ENCODE measurements around the gene SLC9A9. TPM values are rescaled to one million over a fixed set of nuclear protein-coding genes. Genes with fewer than 3 reads are reported as not detected.

The SLC9A9 gene
- total RNA-seq, 1 donor from 2014 or later, result 3.0 TPM

DNA sequence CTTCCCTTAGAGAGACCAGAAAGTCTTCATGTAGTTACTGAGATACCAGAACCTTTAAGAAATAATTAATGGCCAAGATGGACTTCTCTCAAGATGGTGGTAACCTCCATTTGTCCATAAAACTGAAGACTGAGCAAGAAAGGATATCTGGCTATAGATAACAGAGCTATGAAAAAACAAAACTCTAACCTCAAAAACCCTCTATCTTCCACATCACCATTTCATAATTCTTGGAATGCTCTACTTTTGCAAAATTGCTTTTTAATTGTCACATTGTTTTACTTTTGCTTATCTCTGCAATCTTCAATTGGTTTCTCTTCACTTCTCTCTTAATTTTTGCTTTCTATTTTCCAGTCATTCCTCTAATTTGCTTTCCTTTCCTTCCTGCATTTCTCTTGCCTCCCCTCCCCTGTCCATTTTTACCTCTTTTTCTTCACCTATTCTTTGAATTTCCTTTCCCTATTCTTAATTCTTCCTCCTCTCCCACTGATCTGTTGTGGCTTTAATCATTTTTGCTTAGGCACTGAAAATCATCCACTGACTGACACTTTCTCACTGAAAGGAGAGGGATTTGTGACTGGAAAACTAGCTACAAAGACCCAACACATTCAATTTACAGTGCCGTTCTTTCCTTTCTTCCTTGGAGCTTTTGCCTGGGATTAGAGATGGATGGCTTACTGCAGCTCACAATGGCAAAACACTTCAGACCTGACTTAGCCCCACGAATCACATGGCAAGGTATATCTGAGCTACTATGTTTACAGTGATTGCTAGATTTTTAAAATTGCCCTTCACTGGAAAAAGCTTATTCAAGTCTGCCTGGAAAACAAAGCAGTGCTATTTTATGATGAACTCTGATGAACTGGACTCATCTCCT, 485.9 kb downstream of the SLC9A9 start:
- Histone ChIP-seq H3K27me3 (ENCODE audit: control insufficient read depth, insufficient read depth, low read length) (no peaks in the 10 kb centered on the region), H3K36me3 (ENCODE audit: control insufficient read depth, insufficient read depth, low read length) (no peaks in the 10 kb centered on the region), H3K4me3 (ENCODE audit: low read depth, low read length) (no peak overlapping the region)
- TF ChIP-seq CTCF (IDR thresholded peaks at IDR 0.05; ENCODE audit: insufficient read depth, low read length, poor library complexity, severe bottlenecking), result no peak
- no peak for DNase-seq (ENCODE audit: low read depth)

GRCh38 chr3:143361589-143361988, 486.7 kb downstream of the SLC9A9 start:
- Histone ChIP-seq H3K27me3 (ENCODE audit: control insufficient read depth, insufficient read depth, low read length) (no peaks in the 10 kb centered on the region), H3K4me3 (ENCODE audit: low read depth, low read length) (no peak overlapping the region), H3K36me3 (ENCODE audit: control insufficient read depth, insufficient read depth, low read length) (no peaks in the 10 kb centered on the region)
- TF ChIP-seq CTCF (IDR thresholded peaks at IDR 0.05; ENCODE audit: insufficient read depth, low read length, poor library complexity, severe bottlenecking), result no peak
- DNase-seq (ENCODE audit: low read depth), result no peak

DNA sequence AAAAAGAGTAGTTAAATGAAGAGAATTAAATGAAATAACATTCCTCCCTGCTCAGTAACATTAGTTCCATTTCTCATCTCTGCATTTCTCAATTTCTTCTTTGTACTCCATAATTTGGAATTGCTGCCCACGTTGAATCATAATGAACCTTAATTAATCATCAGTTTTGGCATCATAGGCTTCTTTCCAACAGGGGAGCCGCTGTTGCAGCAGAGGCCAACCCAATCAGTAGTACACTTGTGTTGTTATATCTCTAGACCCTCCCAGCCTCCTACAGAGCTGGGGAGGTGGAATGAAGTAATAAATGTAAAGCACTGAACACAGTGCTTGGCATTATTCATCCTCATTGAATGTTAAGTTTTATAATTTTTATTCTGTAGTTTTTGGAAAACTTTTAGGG, 488.0 kb downstream of the SLC9A9 start:
- H3K4me3 ChIP-seq (ENCODE audit: low read depth, low read length), result no peak overlapping the region
- no peaks in the 10 kb centered on the region for H3K36me3 ChIP-seq (ENCODE audit: control insufficient read depth, insufficient read depth, low read length)
- no peaks in the 10 kb centered on the region for H3K27me3 ChIP-seq (ENCODE audit: control insufficient read depth, insufficient read depth, low read length)
- no peak for TF ChIP-seq CTCF (IDR thresholded peaks at IDR 0.05; ENCODE audit: insufficient read depth, low read length, poor library complexity, severe bottlenecking)
- DNase-seq (ENCODE audit: low read depth), result no peak

DNA sequence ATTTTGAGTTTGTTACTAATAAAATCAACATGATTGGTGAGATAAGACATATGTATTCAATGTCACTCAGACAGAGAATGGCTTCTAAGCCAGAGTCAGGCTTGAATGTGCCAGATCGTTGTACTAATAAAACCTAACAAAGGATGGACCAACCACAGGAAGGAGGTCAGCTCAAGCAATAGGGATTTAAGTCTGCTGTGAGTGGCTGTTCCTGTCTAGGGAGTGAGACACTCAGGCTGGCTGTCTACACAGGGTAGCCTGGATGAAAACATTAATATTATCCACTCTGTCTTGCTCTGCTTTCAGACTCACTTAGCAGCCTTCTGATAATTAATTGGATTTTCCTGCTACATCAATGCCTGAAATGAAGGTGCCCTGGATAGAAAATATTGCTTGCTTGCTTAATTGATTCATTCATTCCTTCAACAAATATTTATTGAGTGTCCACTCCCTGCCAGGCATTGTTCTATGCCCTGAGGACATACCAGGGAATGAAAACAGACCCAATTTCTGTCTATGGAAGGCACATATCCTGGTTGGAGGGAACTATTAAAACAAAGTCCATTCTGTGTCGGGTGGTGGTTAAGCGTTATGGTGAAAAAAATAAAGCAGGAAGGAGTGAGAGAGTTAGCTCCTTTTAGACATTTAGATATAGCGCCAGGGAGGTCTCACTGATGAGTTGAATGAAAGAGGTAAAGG, 489.3 kb downstream of the SLC9A9 start:
- TF ChIP-seq CTCF (IDR thresholded peaks at IDR 0.05; ENCODE audit: insufficient read depth, low read length, poor library complexity, severe bottlenecking), result no peak
- Histone ChIP-seq H3K27me3 (ENCODE audit: control insufficient read depth, insufficient read depth, low read length) (no peaks in the 10 kb centered on the region), H3K36me3 (ENCODE audit: control insufficient read depth, insufficient read depth, low read length) (no peaks in the 10 kb centered on the region), H3K4me3 (ENCODE audit: low read depth, low read length) (no peak overlapping the region)
- no peak for DNase-seq (ENCODE audit: low read depth)

DNA sequence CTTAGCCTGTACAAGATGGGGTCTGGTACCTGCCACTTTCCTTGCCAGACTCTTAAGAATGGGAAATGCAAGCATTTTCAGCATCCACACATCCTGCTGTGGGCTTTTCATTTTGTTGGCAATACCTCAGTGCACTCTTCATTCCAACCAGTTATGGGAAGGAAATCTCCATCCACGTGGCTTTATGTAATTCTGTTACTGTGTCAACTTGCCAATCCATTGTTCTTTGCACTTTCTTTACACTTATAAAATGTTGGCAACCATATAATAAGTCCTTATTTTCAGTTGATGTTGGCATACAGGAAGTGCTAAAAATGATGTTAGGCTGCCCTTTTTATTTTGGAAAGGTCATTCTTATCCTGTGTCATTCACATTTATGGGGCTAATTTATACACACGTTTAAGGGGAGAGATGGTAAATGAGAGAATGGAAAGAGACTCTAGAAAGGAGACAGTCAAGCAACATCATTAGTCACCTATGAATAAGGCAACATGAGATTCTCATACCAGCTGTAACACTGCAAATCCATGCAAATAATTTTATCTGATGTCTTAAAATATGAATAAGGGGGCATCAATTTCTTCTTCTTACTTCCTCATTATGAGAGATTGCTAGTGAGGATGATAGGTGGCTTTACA, 490.0 kb downstream of the SLC9A9 start:
- H3K36me3 ChIP-seq (ENCODE audit: control insufficient read depth, insufficient read depth, low read length), result no peaks in the 10 kb centered on the region
- no peak for DNase-seq (ENCODE audit: low read depth)
- no peak for TF ChIP-seq CTCF (IDR thresholded peaks at IDR 0.05; ENCODE audit: insufficient read depth, low read length, poor library complexity, severe bottlenecking)
- no peaks in the 10 kb centered on the region for H3K27me3 ChIP-seq (ENCODE audit: control insufficient read depth, insufficient read depth, low read length)
- no peak overlapping the region for H3K4me3 ChIP-seq (ENCODE audit: low read depth, low read length)
